ENCODE results near the gene EPSTI1.
"Not testable (repeated sequence)": the region's sequence is repeated elsewhere in the genome, so short reads cannot be mapped to it uniquely, and the experiment has no call there.

The EPSTI1 gene

DNA sequence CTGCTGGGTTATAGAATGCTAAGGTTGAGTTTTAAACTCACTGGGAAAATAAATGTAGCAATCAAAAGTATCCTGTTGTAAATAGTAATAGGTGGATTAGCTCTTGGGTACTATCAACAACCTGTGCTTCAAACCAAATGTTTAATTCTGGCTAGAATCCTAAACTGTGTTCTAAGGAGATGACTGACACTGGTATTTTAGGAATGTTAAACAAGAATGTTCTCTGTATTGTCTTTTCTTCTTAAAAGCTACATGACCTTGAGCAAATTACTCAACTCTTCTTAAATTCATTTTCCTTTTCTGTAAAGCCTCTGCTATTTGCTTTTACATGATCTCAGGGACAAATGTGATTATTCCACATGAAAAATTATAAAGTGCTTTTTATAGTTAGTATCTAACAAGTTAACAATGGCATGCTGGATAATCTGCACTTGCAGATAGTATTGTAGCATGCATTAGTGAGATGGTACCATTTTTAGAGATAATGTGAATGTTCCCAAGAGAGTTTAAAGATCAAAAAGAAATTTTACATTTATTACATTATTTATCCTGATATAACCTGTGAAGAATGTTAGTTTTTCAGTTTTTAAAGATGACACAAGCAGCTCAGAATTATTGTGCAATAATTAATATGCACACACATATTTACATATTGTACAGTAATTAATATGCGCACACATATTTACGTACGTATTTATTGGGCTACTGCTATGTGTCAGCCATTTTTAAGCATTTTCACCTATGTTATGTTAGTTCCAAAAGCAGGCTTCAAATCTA, 13.6 kb upstream of the EPSTI1 start:
- no peak for DNase-seq

DNA sequence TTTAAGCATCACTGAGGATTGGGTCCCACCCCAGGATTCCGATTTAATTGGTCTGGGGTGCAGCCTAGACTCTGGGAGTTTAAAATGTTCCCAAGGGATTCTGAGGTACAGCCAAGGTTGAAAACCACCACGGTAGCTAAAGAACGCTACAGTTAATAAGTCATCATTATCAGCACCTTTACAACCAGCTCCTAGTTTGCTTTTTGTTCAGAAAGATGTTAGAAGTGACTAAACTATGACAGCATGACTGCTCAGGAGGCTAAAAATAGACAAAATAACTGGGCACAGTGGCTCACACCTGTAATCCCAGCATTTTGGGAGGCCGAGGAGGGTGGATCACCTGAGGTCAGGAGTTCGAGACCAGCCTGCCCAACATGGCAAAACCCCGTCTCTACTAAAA, 11.7 kb upstream of the EPSTI1 start:
- no peak for DNase-seq

DNA sequence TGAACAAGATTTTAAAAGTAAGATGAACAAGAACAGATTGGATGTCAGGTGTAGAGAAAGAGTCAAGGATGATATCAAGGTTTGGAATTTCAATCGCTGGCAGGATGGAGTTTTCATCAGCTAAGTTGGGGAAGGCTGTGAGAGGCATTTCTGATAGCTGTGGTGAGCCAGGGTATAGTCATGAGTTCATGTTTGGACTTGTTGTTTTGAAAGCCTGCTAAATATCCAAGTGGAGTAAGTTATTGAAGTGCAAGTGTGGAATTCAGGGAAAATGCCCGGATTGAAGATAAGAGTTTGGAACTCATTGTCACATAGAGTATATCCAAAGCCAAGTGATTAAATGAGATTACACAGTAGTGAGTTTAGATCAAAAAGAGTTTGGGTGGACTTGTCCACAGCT, 11.0 kb upstream of the EPSTI1 start:
- DNase-seq: no peak

DNA sequence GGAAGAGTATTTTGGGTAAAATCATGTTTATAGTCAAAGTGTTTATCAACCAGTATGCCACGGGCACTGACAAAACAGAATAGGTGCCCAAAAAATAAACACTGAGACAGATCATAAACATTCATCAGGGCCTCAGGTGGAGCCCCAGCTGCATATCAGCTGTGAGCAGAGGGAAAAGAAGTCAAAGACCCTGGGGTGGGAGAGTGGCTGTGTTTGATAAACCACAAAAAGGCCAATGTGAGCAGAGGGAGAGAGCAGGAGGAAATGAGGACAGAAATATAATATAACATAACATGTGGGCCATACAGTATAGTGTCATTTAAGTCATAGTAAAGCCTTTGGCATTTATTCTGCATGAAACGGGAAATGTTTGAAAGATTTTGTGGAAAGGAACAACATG, 10.0 kb upstream of the EPSTI1 start:
- no peak for DNase-seq

DNA sequence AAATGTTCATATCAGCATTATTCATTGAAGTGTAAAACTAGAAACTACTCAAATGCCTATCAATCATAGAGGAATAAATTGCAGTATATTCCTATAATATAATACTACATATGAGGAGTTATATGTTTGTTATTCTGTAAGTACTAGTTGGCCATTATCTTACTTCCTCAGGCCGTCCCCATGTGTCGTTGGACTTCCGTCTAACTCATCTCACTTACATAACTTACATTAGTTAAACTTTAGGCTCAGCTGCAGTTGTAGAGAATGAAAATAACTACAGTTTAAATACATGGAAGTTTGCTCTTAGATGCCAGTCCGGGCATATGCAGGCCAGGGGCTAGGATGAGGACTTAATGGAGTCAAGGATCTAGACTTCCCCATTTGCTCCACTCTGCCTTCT, 8.6 kb upstream of the EPSTI1 start:
- no peak for DNase-seq

DNA sequence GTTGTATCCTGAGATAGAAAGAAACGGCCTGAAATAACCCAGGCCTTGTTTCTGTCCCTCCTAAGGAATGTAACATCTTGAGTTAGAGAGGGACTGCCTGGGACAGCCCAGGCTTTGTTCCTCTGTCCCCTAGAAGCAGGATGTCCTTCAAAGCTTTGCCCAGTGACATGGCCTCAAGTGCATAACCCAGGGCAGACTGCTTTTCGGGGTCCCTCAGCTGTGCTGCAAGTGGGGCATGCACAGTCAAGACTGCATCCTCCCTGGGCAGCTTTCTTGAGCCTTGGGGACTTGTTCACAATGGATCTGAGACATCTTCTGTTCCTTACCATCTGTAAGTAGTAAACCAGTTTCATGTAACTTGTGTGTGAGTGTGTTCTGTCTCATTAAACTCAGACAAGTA, 7.5 kb upstream of the EPSTI1 start:
- DNase-seq: no peak

DNA sequence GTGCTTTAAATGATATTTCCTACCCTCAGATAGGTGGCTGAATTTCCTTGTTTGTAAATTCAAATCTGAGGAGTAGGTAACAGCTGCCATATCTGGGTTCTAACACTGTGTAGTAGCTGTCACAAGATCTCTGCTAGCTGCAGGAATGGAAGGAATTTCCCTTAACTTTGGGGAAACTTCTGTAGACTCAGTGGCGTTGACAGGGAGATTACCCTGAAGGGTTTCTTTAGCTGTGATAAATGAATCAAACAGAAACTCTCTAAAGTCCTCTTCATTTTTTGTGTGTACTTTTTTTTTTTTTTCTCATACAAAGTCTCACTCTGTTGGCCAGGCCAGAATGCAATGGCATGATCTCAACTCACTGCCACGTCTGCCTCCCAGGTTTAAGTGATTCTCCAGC, 5.3 kb upstream of the EPSTI1 start:
- no peak for DNase-seq

DNA sequence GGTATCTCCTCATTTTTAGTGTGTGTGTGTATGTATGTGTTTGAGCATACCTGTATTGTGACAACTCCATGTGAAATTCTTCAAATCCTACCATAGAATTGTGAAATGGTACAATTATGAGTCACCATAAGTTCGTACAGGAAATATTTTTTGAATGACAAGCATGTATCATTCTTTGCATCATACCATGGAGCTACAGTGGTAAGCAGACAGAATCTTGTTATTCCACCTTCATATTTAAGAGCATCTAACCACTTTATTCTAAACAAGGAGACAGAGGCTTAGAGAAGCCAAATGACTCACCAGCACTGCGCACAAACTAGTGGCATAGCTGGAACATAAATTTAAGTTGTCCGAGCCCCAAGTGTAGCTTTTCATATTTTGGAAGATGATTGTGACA, 4.5 kb upstream of the EPSTI1 start:
- no peak for DNase-seq

DNA sequence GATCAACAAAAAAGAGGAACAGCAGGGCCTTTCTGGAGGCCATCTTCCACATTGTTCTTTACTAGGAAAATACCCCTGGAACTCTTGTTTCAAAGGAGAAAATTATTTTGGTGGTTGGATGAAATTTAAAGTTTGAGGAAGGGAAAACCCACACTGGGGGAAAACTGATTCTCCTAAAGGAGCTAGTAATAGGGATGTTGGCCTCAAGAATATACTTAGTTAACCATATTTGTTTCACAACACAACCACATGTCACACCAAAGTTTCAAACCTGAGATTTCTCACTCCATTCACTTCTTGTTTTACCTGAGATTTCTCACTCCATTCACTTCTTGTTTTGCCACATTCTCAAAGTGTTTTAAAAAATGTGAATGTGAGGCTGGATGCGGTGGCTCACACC, 2.8 kb upstream of the EPSTI1 start:
- no peak for DNase-seq

DNA sequence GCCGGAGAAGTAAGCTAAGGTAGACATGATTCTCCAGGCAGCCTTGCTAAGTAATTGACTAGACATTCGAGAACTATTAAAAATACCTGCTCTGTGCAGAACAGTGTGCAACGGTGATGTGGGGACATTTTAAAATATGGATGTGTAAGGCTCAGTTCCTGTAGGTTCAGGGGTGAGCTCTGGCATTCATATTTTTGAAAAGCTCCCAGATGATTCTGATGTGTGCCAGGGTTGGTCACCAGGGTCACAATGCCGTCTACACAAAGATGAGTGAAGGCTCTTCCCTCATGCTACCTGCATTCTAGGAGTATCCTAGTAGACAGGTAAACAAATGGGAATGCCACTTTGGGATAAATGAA, 702 bp upstream of the EPSTI1 start:
- no peak for DNase-seq

DNA sequence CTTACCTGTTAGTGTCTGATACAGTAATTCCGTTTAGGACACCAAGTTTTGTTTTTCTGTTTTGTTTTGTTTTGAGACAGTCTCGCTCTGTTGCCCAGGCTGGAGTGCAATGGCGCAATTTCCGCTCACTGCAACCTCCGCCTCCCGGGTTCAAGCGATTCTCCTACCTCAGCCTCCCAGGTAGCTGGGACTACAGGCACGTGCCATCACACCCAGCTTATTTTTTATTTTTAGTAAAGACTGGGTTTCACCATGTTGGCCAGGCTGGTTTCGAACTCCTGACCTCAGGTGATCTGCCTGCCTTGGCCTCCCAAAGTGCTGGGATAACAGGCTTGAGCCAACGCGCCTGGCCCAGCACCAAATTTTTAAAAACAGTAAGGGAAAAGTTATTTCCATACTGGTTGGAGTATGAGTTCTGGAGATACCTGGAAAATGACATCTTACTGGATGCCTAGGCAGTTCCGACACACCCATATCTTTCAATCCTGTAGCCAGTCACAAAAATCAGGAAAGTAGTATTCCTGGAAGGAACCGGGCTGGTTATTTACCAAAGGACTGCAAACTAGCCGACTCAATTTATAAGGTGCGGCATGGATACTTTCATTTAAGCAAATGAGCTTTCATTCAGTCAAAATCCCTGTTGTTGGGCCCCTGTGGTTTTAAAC, 676 bp downstream of the EPSTI1 start:
- not testable (repeated sequence) for DNase-seq

DNA sequence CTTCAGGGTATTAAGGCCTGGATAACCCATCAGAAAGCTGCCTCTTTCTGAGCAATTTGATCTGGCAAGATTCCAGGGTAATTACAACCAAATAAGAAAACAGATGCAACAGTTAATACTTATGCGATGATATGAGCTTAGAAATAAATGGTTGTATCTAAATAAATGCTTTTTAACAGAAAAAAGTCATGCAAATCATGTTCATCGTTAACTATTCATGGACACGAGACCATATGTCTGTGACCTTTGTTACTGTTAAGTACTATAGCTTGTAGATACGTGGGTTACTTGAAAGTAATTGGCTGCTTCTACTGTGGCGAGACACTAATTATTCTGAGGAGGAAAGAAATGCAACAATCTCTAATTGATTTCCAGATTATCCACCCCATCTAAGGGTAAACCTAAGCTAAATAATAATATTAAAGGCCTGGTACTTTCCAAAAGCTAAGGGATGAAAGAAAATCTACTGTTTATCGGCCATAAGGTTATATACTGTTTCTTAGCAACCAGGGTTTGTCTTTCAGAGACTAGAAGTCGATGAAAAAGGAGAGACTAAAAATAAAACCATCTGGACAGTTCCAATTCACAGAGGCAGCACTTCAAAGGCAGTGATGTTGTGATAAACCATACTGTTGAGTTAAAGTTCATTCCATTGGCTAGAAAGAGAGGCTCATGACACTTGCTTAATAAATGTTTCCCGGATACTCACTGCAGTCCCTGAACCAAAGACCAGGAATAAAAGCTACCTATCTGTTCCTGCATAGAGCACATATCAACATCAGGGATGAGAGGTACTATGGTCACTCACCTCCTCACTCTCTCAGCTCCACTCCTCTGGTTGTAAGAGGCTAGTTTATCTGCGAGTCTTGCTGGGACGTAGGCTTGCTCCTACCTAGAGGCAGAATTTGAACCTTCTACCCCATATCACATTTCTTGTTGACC, 1.5 kb downstream of the EPSTI1 start:
- no peak for DNase-seq

DNA sequence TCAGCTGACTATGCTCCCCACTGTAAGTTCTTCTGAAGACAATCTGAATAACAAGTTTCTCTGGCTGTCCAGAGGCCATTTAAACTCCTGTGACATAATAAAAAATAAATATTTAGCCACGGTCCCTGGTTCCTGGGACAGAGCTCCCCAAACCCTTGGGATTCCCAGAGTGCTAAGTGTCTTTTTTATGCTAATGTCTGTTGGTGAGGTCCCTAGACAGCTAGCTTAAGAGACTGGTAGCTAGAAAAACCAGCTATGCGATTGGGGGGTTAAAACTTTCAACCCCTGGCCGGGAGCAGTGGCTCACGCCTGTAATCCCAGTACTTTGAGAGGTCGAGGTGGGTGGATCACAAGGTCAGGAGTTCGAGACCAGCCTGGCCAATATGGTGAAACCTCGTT, 5.9 kb downstream of the EPSTI1 start:
- DNase-seq: no peak

DNA sequence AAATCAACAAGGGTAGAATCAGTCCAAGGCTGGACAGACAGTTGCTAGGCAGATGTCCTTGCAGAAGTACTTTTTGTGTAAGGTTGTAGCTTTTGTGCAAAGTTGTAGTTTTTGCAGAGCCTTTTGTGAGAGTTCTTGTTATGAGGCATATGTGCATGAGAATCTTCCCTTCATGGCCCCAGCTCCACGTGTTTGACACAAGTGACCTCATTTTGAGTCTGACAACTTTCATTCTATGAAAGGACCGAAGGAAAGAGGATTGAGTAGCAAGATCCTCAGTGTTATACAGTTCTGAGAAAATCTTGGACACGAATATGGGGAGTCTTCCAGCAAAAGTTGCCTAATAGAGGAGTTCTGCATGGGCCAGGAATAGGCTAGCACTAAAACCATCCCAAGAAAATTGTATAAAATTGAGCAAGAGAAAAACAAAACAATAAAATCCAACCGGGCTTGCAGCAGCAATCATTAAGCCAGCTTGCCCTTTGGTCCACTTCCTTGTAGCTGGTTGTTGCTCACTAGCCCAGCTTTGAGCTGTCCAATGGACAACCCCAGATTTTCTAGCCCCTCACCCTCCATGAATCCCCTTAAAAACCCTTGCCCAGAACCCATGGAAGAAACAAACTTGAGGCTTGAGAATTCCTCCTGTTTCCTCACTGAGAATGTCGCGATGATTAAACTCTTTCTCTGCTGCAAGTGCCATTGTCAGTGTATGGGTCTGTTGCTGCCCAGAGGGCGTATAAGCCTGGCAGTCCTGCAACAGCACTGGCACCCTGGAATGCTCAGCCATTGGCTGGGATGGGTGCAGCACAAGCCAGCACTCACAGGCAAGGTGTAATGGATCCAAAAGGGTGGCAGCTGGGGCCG, 6.5 kb downstream of the EPSTI1 start:
- DNase-seq: no peak

DNA sequence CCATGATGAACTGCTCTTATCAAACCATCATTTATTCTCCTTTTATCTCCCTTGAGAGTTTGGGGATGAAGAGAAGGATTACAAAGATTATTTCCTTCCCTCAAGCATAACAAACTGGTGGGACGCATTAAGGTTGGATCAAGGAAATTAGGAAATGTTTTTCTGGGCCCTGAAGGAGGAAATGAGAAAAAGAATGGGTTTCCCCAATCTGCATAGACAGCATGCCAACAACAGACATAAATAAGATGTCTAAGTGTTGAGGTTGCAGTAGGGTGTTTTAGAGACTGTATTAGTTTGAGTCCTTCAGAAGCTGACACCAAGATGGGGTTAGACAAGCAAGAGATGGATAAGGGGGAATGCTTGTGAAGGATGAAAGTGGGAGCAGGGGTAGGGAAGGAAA, 7.3 kb downstream of the EPSTI1 start:
- no peak for DNase-seq

DNA sequence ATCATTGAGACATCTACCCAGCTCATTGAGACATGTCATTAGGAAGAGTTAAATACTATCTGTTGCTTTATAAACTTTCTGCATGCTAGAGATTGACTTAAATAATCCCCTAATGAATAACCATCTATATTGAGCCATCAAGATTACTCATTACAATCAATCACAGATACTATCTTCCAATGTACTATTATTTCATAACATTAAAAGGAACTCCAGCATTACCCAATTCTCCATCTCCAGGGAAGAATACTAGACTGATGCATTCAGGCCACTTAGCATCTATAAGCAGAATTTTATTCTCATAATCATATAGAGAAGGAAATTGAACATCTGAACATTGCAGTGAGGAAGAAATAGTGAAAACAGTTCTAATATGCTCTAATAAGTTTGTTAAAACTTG, 8.0 kb downstream of the EPSTI1 start:
- DNase-seq: no peak

DNA sequence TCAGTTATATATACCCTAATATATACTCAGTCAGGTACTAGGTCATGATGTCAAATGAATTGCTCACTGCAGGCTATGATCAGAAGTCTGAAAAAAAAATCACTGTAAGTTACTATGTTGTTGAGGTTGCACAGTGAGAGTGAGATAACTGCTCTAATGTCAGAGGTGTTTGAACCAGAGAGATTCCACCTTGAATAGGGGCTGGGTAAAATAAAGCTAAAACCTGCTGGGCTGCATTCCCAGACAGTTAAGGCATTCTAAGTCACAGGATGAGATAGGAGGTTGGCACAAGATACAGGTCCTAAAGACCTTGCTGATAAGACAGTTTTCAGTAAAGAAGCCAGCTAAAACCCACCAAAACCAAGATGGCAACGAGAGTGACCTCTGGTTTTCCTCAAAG, 10.2 kb downstream of the EPSTI1 start:
- no peak for DNase-seq

DNA sequence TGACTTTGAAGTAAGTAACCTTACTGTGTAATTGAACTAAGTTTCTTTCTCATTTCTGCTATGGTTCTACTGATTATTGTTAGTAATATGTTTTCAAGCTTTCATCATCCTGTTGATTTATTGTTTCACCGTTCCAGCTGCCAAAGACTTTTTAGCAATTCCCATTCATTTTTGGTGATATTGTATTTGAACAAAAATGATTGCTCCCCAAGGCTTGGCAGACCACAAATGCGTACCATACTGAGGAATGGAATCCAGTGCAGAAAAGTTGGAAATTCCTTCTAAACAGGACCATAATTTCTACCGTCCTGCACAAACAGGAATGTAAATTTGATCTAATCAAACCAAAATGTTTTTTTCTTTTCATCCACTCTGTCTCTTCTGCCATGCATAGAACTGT, 10.7 kb downstream of the EPSTI1 start:
- DNase-seq: no peak

DNA sequence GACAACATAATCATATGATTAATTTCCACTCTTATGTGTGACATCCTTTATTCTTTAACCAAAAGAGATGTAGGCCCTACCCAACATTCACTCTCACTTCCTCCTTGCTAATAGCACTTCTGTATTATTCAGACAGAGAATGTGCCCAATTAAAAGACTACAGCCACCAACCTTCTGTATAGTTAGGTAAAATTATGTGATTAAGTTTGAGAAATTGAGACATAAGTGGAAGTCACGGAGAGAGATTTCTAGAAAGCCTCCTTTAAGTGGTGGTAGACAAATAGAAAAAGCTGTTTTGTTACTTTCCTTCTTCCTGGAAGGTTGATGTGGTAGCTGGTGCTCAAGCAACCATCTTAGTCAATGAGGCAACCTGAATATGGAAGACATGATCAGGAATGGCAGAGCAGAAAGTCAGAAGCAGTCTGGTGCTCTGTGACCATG, 14.8 kb downstream of the EPSTI1 start:
- DNase-seq: no peak

DNA sequence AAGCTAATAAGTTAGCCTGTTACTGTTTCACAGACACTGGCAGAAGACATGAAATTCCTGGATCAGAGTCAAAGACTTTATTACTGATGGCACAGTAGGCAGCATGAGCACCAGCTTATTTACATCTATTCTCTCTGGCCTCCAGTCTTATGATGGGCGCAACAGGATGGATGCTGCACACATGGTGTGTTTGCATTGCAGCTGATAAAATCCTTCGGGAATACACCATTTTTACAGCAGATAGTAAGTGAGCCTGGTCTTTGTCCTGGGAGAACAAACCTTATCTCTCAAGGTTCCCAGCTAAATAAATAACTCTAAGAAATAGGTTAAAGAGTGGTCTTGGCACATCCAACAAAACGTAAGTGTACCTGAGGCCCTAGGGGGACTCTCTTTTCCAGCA, 16.0 kb downstream of the EPSTI1 start:
- DNase-seq: no peak

DNA sequence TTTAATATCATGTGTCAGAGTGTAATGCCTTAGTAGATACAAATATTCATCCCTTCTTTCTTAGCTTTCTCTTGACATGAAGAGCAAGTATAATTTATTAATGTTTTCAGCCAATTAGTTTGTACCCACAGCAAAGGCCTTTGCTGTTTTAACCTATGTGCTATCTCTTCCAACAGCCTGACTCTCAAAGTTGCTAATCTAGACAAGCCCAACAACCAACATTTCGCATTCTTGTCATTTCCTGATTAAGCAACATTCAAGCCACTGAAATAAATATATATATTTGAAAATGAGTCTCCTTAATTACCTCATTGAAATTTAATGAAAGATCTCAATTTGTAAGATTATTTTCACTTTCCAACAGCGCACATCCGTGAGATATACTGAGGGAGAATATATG, 18.5 kb downstream of the EPSTI1 start:
- DNase-seq: no peak

DNA sequence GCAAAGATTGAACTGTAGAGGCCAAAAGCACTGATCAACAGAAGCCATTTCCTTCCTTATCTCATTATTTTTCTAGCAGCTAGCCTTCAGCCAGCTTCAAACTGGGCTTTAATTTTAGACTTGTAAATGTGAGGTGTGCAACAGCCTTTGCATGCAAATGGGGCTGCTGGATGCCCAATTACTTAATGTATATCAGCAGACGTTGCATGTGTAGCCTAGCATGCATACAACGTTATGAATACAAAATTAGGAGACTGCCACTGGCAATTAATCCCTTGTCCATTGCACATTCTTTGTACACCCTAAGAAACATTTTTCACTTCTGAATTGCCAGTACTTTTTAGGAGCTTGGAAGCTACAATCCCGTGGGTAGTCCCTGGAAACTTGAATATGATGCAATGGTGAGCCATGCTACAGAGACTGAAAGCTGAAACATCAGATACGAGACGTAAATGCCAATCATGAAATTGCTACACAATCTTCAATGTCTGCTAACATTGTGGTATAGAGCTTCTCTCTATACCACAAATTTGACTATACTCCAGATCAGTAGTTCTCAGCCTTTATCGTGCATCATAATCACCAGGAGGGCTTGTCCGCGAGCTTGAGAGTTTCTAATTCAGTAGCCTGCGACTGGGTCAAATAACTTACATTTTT, 20.2 kb downstream of the EPSTI1 start:
- DNase-seq: no peak

Data from NCI-H2029 treated with DMSO at 0.1 percent for 48 hours (cell line).